K562 (cell line): ENCODE measurements around the gene PMVK. TPM values are rescaled to one million over a fixed set of nuclear protein-coding genes. Genes with fewer than 3 reads are reported as not detected.

Experiments used
- ARID4B ChIP-seq: sonication (generic); formaldehyde crosslinking; IDR thresholded peaks from 2 replicates; pipeline ENCODE4 v1.8.0; 2022; ENCODE audit warnings: mild to moderate bottlenecking, missing genetic modification reagents
- ARNT ChIP-seq, 2 experiments: fragments of 450-650 bp; IDR thresholded peaks; 2 replicates each; pipeline ENCODE4 v1.6.1; 2016; ENCODE audit warnings: mild to moderate bottlenecking in 1 of 2
- CEBPG ChIP-seq, 3 experiments: fragments of 200-800 bp in 1 of 3; sonication (Bioruptor generic) in 1 of 3; sonication (generic) in 1 of 3; formaldehyde crosslinking in 1 of 3; IDR thresholded peaks in 2 of 3; conservative IDR thresholded peaks in 1 of 3; 2 replicates each; pipeline versions ENCODE4 v1.6.1 to v1.8.0; 2016 to 2022; ENCODE audit warnings: missing compliant biosample characterization in 2 of 3, missing genetic modification characterization in 2 of 3, mild to moderate bottlenecking in 1 of 3, missing genetic modification reagents in 1 of 3
- DEAF1 ChIP-seq: fragments of 450-650 bp; formaldehyde crosslinking; IDR thresholded peaks from 2 replicates; pipeline ENCODE4 v1.4.0; 2020; ENCODE audit warnings: mild to moderate bottlenecking, moderate library complexity
- HNRNPH1 ChIP-seq: fragments of 200-400 bp; formaldehyde crosslinking; optimal IDR thresholded peaks from 2 replicates; pipeline ENCODE3; 2017; ENCODE audit warnings: low read depth, mild to moderate bottlenecking, low read length, moderate library complexity
- KAT8 ChIP-seq: fragments of 450-650 bp; IDR thresholded peaks from 2 replicates; pipeline ENCODE4 v1.6.1; 2016; ENCODE audit warnings: low read depth, mild to moderate bottlenecking
- MLLT1 ChIP-seq, 2 experiments: fragments of 450-650 bp; IDR thresholded peaks; 2 replicates each; pipeline ENCODE4 v1.6.1; 2016
- MYBL2 ChIP-seq, 2 experiments: fragments of 450-650 bp in 1 of 2; sonication (generic) in 1 of 2; formaldehyde crosslinking in 1 of 2; IDR thresholded peaks; 2 replicates each; pipeline versions ENCODE4 v1.6.1 to v1.8.1; 2017 to 2022; ENCODE audit warnings: borderline replicate concordance in 1 of 2, inconsistent platforms in 1 of 2, low read depth in 1 of 2, mild to moderate bottlenecking in 1 of 2, missing genetic modification reagents in 1 of 2, moderate library complexity in 1 of 2
- NCOA6 ChIP-seq: fragments of 450-650 bp; IDR thresholded peaks from 2 replicates; pipeline ENCODE4 v1.6.1; 2017; ENCODE audit warnings: mild to moderate bottlenecking
- NFIX ChIP-seq: fragments of 250-450 bp; sonication (Bioruptor Pico); IDR thresholded peaks from 2 replicates; pipeline ENCODE4 v1.4.0; 2020; ENCODE audit warnings: low read depth, mild to moderate bottlenecking, moderate library complexity
- RB1 ChIP-seq: fragments of 450-650 bp; IDR thresholded peaks from 2 replicates; pipeline ENCODE4 v1.6.1; 2017; ENCODE audit warnings: low read depth, mild to moderate bottlenecking
- SOX6 ChIP-seq: fragments of 450-650 bp; IDR thresholded peaks from 2 replicates; pipeline ENCODE4 v1.6.1; 2014; ENCODE audit warnings: mild to moderate bottlenecking
- ZBTB9 ChIP-seq: fragments of 450-650 bp; formaldehyde crosslinking; IDR thresholded peaks from 2 replicates; pipeline ENCODE4 v1.4.0; 2020; ENCODE audit warnings: mild to moderate bottlenecking, moderate library complexity
- ZFP1 ChIP-seq: fragments of 450-650 bp; formaldehyde crosslinking; IDR thresholded peaks from 2 replicates; pipeline ENCODE4 v1.4.0; 2020; ENCODE audit warnings: mild to moderate bottlenecking, mixed read lengths
- ZNF57 ChIP-seq: fragments of 450-650 bp; formaldehyde crosslinking; IDR thresholded peaks from 2 replicates; pipeline ENCODE4 v1.4.0; 2020; ENCODE audit warnings: mild to moderate bottlenecking, moderate library complexity
- ZNF764 ChIP-seq: fragments of 250-450 bp; sonication (Bioruptor Pico); IDR thresholded peaks from 2 replicates; pipeline ENCODE4 v1.4.0; 2020; ENCODE audit warnings: low read depth, mild to moderate bottlenecking, moderate library complexity
- polyA plus RNA-seq, 8 experiments: library from polyadenylated mRNA; depleted of rRNA in 4 of 8; stranded (reverse) in 5 of 8; unstranded in 3 of 8; fragments of >200 nt; fragmentation: Nextera tagmentation in 2 of 8; fragmentation: Illumina TruSeq in 1 of 8; extraction: Ambion mirVana in 2 of 8; extraction: Trizol in 1 of 8; gene quantifications; 2 replicates each; pipeline versions ENCODE4 v1.2.1 to v1.2.3, GENCODE V29; 2011 to 2014; ENCODE audit warnings: inconsistent platforms in 1 of 8, missing spikeins in 1 of 8
- total RNA-seq, 7 experiments: library from RNA; depleted of rRNA in 6 of 7; stranded (reverse); fragments of >200 nt in 6 of 7; fragmentation: Illumina TruSeq in 2 of 7; extraction: Trizol in 2 of 7; gene quantifications; 2 replicates each; pipeline versions ENCODE4 v1.2.1 to v1.2.3, GENCODE V29; 2011 to 2021; ENCODE audit warnings: low replicate concordance in 1 of 7

Gene PMVK
- total and polyA plus RNA-seq, 9 of the 15 experiments (the other 6 are each of a cell fraction or from before 2014, with no cell fraction given): 1.1 to 15.3 (median 6.3) TPM

GRCh38 chr1:154982897-154983648 is 46.6 kb upstream of the PMVK start, which contains the start of gene FLAD1 (continued):
- peak; percentile 84 for TF ChIP-seq MYBL2 (IDR thresholded peaks at IDR 0.05; ENCODE audit: low read depth)
- TF ChIP-seq MYBL2 (CRISPR knock-in tag; IDR thresholded peaks at IDR 0.05; ENCODE audit: borderline replicate concordance): no peak
- no peak; the same call in 1 of the 2 replicates for TF ChIP-seq NFIX (CRISPR knock-in tag)
- TF ChIP-seq DEAF1 (CRISPR knock-in tag): 0 out of 2 replicates have a peak, but pooled peaks have one; percentile 31
- TF ChIP-seq ZFP1 (CRISPR knock-in tag): no peak
- TF ChIP-seq HNRNPH1: no peak
- no peak for TF ChIP-seq ZNF764 (CRISPR knock-in tag)
- no peak for TF ChIP-seq CEBPG (CRISPR knock-in tag; IDR thresholded peaks at IDR 0.05)
- no peak for TF ChIP-seq CEBPG (tag; conservative IDR thresholded peaks at IDR 0.05 in 1 of 2, IDR thresholded peaks at IDR 0.05 in 1 of 2)
- TF ChIP-seq MLLT1 (IDR thresholded peaks at IDR 0.05): peak; percentile 22 to 99; a peak in 2 of 4 replicates
- no peak for TF ChIP-seq KAT8
- TF ChIP-seq RB1: peak; percentile 88
- peak; percentile 64 for TF ChIP-seq ARID4B (CRISPR knock-in tag)
- TF ChIP-seq SOX6: peak; percentile 36; the same call in 1 of the 2 replicates
- TF ChIP-seq ZBTB9 (CRISPR knock-in tag): peak; percentile 59; the same call in 1 of the 2 replicates
- no peak for TF ChIP-seq NCOA6
- peak; percentile 12 to 57; a peak in 1 of 4 replicates for TF ChIP-seq ARNT (IDR thresholded peaks at IDR 0.05)
- 0 out of 2 replicates have a peak, but pooled peaks have one; percentile 48 for TF ChIP-seq ZNF57 (CRISPR knock-in tag)
